ENCODE measurements around the gene ARSB.

GRCh38 chr5:78798673-78799029, 186.5 kb downstream of the ARSB start:
- TF ChIP-seq, protein P1, sequence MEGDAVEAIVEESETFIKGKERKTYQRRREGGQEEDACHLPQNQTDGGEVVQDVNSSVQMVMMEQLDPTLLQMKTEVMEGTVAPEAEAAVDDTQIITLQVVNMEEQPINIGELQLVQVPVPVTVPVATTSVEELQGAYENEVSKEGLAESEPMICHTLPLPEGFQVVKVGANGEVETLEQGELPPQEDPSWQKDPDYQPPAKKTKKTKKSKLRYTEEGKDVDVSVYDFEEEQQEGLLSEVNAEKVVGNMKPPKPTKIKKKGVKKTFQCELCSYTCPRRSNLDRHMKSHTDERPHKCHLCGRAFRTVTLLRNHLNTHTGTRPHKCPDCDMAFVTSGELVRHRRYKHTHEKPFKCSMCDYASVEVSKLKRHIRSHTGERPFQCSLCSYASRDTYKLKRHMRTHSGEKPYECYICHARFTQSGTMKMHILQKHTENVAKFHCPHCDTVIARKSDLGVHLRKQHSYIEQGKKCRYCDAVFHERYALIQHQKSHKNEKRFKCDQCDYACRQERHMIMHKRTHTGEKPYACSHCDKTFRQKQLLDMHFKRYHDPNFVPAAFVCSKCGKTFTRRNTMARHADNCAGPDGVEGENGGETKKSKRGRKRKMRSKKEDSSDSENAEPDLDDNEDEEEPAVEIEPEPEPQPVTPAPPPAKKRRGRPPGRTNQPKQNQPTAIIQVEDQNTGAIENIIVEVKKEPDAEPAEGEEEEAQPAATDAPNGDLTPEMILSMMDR (conservative IDR thresholded peaks at IDR 0.05 in 1 of 2, IDR thresholded peaks at IDR 0.05 in 1 of 2; ENCODE audit: low read depth in 1 of 2, low read length in 2 of 2), result no peak
- no peak for TF ChIP-seq EZH2 (IDR thresholded peaks at IDR 0.05; ENCODE audit: low read length, missing control alignments)
